Keratinocyte (primary cell): ENCODE measurements around the gene SORBS1. TPM values are rescaled to one million over a fixed set of nuclear protein-coding genes. Genes with fewer than 3 reads are reported as not detected.

Source experiments
- DNase-seq: peaks from one replicate; pipeline ENCODE4 v3.0.0-alpha.2; 2011; ENCODE audit warnings: low read depth, missing footprints, low spot score
- FAIRE-seq: peaks from 2 replicates; lab custom pipeline; 2011; peaks lifted over from hg19 to GRCh38; lab: Jason Lieb, UNC
- H2AFZ ChIP-seq: 2 replicates; pipeline ENCODE4 v1.6.0; 2012; ENCODE audit warnings: low read length, control low read depth, inconsistent platforms; ENCODE audit not compliant: control insufficient read depth
- H3K27ac ChIP-seq: 2 replicates; pipeline ENCODE4 v1.5.1; 2011; ENCODE audit warnings: low read length; ENCODE audit not compliant: control insufficient read depth, insufficient read depth
- H3K27me3 ChIP-seq: 3 replicates; pipeline ENCODE4 v1.6.0; 2011; ENCODE audit warnings: low read length; ENCODE audit not compliant: control insufficient read depth, insufficient read depth; ENCODE audit errors: extremely low read depth
- H3K36me3 ChIP-seq, 2 experiments: 2 replicates in 1 of 2; 3 replicates in 1 of 2; pipeline ENCODE4 v1.5.1; 2011; ENCODE audit warnings: low read length in 2 of 2, mild to moderate bottlenecking in 1 of 2; ENCODE audit not compliant: control insufficient read depth in 2 of 2, insufficient read depth in 2 of 2; ENCODE audit errors: extremely low read depth in 1 of 2
- H3K4me1 ChIP-seq: 3 replicates; pipeline ENCODE4 v1.5.1; 2011; ENCODE audit warnings: low read length; ENCODE audit not compliant: control insufficient read depth, insufficient read depth; ENCODE audit errors: extremely low read depth
- H3K4me2 ChIP-seq: 3 replicates; pipeline ENCODE4 v1.6.0; 2011; ENCODE audit warnings: low read depth, low read length; ENCODE audit not compliant: control insufficient read depth, insufficient read depth; ENCODE audit errors: extremely low read depth
- H3K4me3 ChIP-seq, 3 experiments: fragments of 200-600 bp in 1 of 3; sonication (generic) in 1 of 3; 2 replicates in 2 of 3; 3 replicates in 1 of 3; pipeline ENCODE4 v1.5.1; 2011 to 2016; ENCODE audit warnings: low read length in 3 of 3, mild to moderate bottlenecking in 3 of 3, control low read depth in 2 of 3, inconsistent platforms in 1 of 3, low read depth in 1 of 3, mixed read lengths in 1 of 3, mixed run types in 1 of 3, moderate library complexity in 1 of 3; ENCODE audit not compliant: control insufficient read depth in 2 of 3, insufficient read depth in 2 of 3; ENCODE audit errors: extremely low read depth in 1 of 3
- H3K79me2 ChIP-seq: 2 replicates; pipeline ENCODE4 v1.6.0; 2012; ENCODE audit warnings: low read length; ENCODE audit not compliant: control insufficient read depth, insufficient read depth
- H3K9ac ChIP-seq: 3 replicates; pipeline ENCODE4 v1.6.0; 2011; ENCODE audit warnings: low read length; ENCODE audit not compliant: control insufficient read depth, insufficient read depth; ENCODE audit errors: extremely low read depth
- H3K9me1 ChIP-seq: 3 replicates; pipeline ENCODE4 v1.6.0; 2011; ENCODE audit warnings: low read length; ENCODE audit not compliant: control insufficient read depth, insufficient read depth; ENCODE audit errors: extremely low read depth
- H3K9me3 ChIP-seq: 2 replicates; pipeline ENCODE4 v1.5.1; 2012; ENCODE audit warnings: low read depth, low read length; ENCODE audit not compliant: control insufficient read depth
- H4K20me1 ChIP-seq: 3 replicates; pipeline ENCODE4 v1.6.0; 2011; ENCODE audit warnings: low read length; ENCODE audit not compliant: control insufficient read depth, insufficient read depth; ENCODE audit errors: extremely low read depth
- CTCF ChIP-seq, 3 experiments: IDR thresholded peaks in 1 of 3; conservative IDR thresholded peaks in 1 of 3; optimal IDR thresholded peaks in 1 of 3; 2 replicates in 2 of 3; 3 replicates in 1 of 3; pipeline versions ENCODE3 to v1.5.1; 2011; ENCODE audit warnings: low read length in 3 of 3, mild to moderate bottlenecking in 3 of 3, moderate library complexity in 2 of 3, control low read depth in 1 of 3, inconsistent platforms in 1 of 3; ENCODE audit not compliant: insufficient read depth in 2 of 3; ENCODE audit errors: extremely low read depth in 1 of 3
- EZH2 ChIP-seq: IDR thresholded peaks from one replicate; pipeline ENCODE4 v1.6.1; 2012; ENCODE audit warnings: inconsistent platforms, mild to moderate bottlenecking, low read length, moderate library complexity
- dilution Hi-C: fragments of 300-500 bp; cut with MboI; formaldehyde crosslinking; loops from one replicate; pipeline ENCODE4 v1.7.0; 2020; ENCODE audit warnings: low sequenced_read_pairs; ENCODE audit not compliant: extremely low pct_ligation_motif_present
- polyA plus RNA-seq, 5 experiments: library from polyadenylated mRNA; depleted of rRNA in 3 of 5; stranded (reverse) in 3 of 5; stranded (forward) in 1 of 5; unstranded in 1 of 5; fragments of >200 nt; gene quantifications; 1 replicate in 1 of 5; 2 replicates in 3 of 5; 3 replicates in 1 of 5; pipeline versions ENCODE4 v1.2.1 to v1.2.3, GENCODE V29; 2011 to 2012; ENCODE audit warnings: missing spikeins in 2 of 5, low read depth in 1 of 5, low replicate concordance in 1 of 5

The SORBS1 gene
- polyA plus RNA-seq, 1 donor (not counting 4 experiments of a cell fraction or from before 2014, with no cell fraction given): 0.42 TPM

- DNase-seq (no peak), FAIRE-seq (no peak)
- Histone ChIP-seq H3K9me1 (no peaks in the 10 kb centered on the region), H3K27me3 (no peaks in the 10 kb centered on the region), H3K79me2 (no peaks in the 10 kb centered on the region), H4K20me1 (no peaks in the 10 kb centered on the region), H3K27ac (no peak overlapping the region), H3K4me3 (no peak overlapping the region), H3K9me3 (no peaks in the 10 kb centered on the region), H3K4me2 (no peak overlapping the region), H3K9ac (no peak overlapping the region), H3K4me1 (no peaks in the 10 kb centered on the region), H3K36me3 (no peaks in the 10 kb centered on the region), H2AFZ (no peak overlapping the region)
- TF ChIP-seq CTCF (optimal IDR thresholded peaks at IDR 0.05 in 1 of 3, IDR thresholded peaks at IDR 0.05 in 1 of 3, conservative IDR thresholded peaks at IDR 0.05 in 1 of 3; ENCODE audit: extremely low read depth in 1 of 3, insufficient read depth in 2 of 3, low read length in 3 of 3) (no peak), EZH2 (no peak)
- dilution Hi-C loops: no loop called here
These were observed 178.6 kb downstream of the SORBS1 start for GRCh38 chr10:95382596-95382995.

- dilution Hi-C loops: no loop called here
- FAIRE-seq: no peak
- H3K27ac ChIP-seq: no peak overlapping the region
These were observed 179.0 kb downstream of the SORBS1 start for GRCh38 chr10:95382174-95382573.

More at GRCh38 chr10:95382174-95382573, 179.0 kb downstream of the SORBS1 start:
- Histone ChIP-seq H3K9me1 (no peaks in the 10 kb centered on the region), H3K79me2 (no peaks in the 10 kb centered on the region), H3K4me1 (no peaks in the 10 kb centered on the region), H3K4me2 (no peak overlapping the region), H4K20me1 (no peaks in the 10 kb centered on the region), H3K9me3 (no peaks in the 10 kb centered on the region), H3K4me3 (no peak overlapping the region), H2AFZ (no peak overlapping the region), H3K36me3 (no peaks in the 10 kb centered on the region), H3K9ac (no peak overlapping the region), H3K27me3 (no peaks in the 10 kb centered on the region)
- TF ChIP-seq CTCF (optimal IDR thresholded peaks at IDR 0.05 in 1 of 3, IDR thresholded peaks at IDR 0.05 in 1 of 3, conservative IDR thresholded peaks at IDR 0.05 in 1 of 3; ENCODE audit: extremely low read depth in 1 of 3, insufficient read depth in 2 of 3, low read length in 3 of 3) (no peak), EZH2 (no peak)
- no peak for DNase-seq
